Ovary (tissue), 3 donors: ENCODE results near the gene PPP1R9A.

ENCODE experiments used
- CTCF ChIP-seq, 3 donors: fragments of 450-650 bp in 2 of 3; fragments of 200-600 bp in 1 of 3; IDR thresholded peaks; one replicate each; pipeline versions ENCODE4 v1.5.1 to v1.8.0; 2016 to 2022; ENCODE audit warnings: antibody characterized with exemption in 3 of 3, mild to moderate bottlenecking in 1 of 3
- EP300 ChIP-seq: sonication (generic); formaldehyde crosslinking; IDR thresholded peaks from one replicate; pipeline ENCODE4 v1.6.1; 2017; ENCODE audit warnings: antibody characterized with exemption
- POLR2A ChIP-seq: fragments of 450-650 bp; IDR thresholded peaks from one replicate; pipeline ENCODE4 v1.6.1; 2017; ENCODE audit warnings: antibody characterized with exemption, mild to moderate bottlenecking, moderate library complexity
- donor health status: DM: no; HTN: no; CAD: no.

GRCh38 chr7:94882891-94883290, 24.5 kb upstream of the PPP1R9A start:
- TF ChIP-seq POLR2A (no peak), CTCF (IDR thresholded peaks at IDR 0.05) (no peak), EP300 (no peak)
